ENCODE results near the gene CELSR2. TPM values are rescaled to one million over a fixed set of nuclear protein-coding genes. Genes with fewer than 3 reads are reported as not detected.
A peak's percentile ranks its signal among the peaks of the same experiment; 100 is the strongest.

Gene CELSR2
- total RNA-seq, 1 donor from 2014 or later, result 6.3 TPM

DNA sequence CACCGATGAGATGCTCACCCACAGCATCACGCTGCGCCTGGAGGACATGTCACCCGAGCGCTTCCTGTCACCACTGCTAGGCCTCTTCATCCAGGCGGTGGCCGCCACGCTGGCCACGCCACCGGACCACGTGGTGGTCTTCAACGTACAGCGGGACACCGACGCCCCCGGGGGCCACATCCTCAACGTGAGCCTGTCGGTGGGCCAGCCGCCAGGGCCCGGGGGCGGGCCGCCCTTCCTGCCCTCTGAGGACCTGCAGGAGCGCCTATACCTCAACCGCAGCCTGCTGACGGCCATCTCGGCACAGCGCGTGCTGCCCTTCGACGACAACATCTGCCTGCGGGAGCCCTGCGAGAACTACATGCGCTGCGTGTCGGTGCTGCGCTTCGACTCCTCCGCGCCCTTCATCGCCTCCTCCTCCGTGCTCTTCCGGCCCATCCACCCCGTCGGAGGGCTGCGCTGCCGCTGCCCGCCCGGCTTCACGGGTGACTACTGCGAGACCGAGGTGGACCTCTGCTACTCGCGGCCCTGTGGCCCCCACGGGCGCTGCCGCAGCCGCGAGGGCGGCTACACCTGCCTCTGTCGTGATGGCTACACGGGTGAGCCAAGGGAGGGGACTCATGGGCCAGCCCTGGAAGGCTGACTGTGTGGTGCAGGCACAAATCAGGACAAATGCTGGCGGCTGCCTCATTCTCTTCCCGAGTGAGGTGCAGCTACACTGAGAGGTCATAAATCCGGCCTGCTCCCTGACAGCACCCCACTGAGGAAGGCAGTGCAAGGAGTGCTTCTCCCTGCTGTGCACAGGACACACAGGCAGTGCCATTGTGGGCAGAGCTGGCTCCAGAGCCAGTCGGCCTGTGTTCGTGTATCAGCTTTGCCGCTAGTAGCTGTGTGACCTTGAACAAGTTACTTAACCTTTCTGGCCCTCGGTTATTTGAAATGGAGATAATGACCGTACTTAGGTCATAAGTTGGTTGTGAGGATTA, 9.4 kb downstream of the CELSR2 start:
- ATAC-seq (ENCODE audit: poor library complexity) (no peak), DNase-seq (no peak)
- intact Hi-C loops (cut with DNase I), result no loop called here

DNA sequence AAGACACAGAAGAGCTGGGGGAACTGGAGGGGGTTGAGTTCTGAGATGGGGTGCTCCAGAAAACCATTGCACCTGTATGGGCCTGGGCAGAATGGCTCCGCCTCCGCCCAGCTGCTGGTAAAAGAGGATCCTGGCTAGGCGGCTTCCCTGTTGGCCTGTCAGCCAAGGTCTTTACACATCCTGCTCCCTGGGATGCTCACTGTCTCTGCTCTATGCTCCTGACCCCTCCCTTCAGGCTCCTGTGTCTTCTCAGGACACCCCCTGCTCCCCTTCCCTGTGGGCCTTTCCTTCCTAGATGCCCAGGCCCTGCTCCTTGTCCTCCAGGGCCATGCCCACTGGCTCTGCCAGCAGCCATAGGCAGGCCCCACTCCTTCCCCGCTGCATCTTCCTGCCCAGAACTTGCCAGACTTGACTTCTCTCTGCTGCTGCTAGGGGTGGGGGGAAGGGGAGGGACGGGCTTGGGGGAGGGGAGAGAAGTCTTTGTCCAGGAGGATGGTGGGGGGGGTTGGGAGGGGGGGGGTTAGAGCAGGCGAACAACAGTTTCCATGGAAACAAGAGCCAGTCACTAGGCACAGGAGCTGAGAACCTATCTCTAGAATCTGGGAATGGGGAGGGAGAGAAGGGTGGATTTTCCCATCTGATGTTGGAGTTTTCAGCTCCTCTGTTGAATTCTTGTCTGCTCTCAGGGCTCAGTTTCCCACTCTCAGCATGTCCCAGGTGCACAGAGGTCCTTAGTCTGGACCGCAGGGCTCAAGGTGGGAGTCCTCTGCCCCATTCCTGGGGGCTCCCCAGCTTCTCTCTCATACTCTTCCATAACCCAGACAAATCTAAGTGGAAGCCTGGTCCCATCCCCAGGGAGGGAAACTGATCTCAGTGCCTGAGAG, 10.6 kb downstream of the CELSR2 start:
- no peak for ATAC-seq (ENCODE audit: poor library complexity)
- DNase-seq, result no peak
- intact Hi-C loops (cut with DNase I), result loop anchor here (5.0 kb wide), 1 partner anchor 142 kb away; no protein-coding TSS in a partner anchor

DNA sequence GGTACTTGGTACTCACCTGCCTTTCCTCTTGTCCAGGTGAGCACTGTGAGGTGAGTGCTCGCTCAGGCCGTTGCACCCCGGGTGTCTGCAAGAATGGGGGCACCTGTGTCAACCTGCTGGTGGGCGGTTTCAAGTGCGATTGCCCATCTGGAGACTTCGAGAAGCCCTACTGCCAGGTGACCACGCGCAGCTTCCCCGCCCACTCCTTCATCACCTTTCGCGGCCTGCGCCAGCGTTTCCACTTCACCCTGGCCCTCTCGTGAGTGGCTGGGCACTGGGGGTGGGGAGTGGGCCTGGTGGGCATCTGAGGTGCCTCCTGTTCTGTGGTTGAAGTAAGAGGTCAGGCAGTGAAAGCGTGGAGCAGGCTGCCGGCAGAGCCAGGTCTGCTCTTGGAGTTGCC, 11.7 kb downstream of the CELSR2 start:
- intact Hi-C loops (cut with DNase I), result loop anchor here (5.0 kb wide), 1 partner anchor 141 kb away; no protein-coding TSS in a partner anchor
- no peak for ATAC-seq (ENCODE audit: poor library complexity)
- DNase-seq, result no peak

DNA sequence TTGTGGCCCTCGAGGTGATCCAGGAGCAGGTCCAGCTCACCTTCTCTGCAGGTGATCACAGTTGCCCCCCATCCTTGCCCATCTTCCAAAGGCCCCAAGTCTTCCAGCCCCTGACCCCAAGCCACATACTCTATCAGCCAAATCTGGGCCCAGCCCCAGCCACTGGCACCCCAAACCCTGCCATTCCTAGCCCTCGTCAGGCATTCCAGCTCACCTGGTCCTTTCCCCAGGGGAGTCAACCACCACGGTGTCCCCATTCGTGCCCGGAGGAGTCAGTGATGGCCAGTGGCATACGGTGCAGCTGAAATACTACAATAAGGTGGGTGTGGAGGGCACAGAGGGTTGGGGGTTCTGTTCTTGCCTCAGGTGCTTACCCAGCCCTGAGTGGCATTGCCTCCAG, 12.2 kb downstream of the CELSR2 start:
- ATAC-seq (ENCODE audit: poor library complexity), result no peak
- intact Hi-C loops (cut with DNase I), result loop anchor here (5.0 kb wide), 1 partner anchor 141 kb away; no protein-coding TSS in a partner anchor

DNA sequence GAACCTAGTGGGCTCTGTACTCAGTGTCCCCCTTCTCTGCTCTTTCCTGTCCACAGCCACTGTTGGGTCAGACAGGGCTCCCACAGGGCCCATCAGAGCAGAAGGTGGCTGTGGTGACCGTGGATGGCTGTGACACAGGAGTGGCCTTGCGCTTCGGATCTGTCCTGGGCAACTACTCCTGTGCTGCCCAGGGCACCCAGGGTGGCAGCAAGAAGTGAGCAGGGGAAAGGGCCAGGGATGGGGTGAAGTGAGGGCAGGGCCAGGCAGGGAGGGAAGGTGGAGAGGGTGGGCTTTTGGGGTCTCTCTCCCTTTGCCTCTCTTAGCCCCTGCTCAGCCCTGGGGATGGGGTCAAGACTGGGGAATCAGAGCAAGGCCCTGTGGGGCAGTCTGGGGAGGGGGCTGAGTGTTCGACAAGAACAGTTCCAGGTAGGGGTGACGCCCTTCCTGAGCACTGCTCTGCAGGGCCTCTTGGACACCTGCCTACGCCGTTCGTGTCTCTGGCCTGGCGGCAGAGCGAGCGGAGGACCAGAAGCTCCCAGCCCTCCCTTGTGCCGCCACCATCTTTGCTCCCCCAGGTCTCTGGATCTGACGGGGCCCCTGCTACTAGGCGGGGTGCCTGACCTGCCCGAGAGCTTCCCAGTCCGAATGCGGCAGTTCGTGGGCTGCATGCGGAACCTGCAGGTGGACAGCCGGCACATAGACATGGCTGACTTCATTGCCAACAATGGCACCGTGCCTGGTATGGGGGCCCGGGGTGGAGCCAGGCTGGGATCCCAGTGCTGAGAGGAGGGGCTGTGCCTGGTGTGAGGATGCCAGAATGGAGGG, 13.1 kb downstream of the CELSR2 start:
- DNase-seq (no peak), ATAC-seq (ENCODE audit: poor library complexity) (no peak)
- intact Hi-C loops (cut with DNase I), result loop anchor here (5.0 kb wide), 1 partner anchor 140 kb away; no protein-coding TSS in a partner anchor

More for the DNA sequence above, 12.2 kb downstream of the CELSR2 start:
- no peak for DNase-seq

DNA sequence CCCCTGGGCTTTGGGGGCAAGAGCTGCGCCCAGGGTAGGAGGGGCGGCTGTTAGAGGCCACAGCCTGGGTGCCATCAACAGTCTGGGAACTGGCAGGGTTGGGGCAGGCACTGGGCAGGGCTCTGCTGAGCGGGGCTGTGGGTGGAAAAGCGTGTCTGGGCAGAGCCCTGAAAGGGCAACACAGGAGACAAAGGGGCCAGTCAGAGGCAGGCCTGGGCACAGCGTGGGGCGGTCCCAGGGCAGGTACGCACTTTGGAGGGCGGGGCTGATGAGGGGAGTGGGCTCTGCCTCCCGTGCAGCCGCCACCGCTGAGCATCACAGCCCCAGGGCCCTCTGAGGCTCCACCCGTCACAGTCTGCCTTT, 13.9 kb downstream of the CELSR2 start:
- intact Hi-C loops (cut with DNase I), result loop anchor here (5.0 kb wide), 1 partner anchor 139 kb away; no protein-coding TSS in a partner anchor
- ATAC-seq (ENCODE audit: poor library complexity) (no peak), DNase-seq (no peak)

DNA sequence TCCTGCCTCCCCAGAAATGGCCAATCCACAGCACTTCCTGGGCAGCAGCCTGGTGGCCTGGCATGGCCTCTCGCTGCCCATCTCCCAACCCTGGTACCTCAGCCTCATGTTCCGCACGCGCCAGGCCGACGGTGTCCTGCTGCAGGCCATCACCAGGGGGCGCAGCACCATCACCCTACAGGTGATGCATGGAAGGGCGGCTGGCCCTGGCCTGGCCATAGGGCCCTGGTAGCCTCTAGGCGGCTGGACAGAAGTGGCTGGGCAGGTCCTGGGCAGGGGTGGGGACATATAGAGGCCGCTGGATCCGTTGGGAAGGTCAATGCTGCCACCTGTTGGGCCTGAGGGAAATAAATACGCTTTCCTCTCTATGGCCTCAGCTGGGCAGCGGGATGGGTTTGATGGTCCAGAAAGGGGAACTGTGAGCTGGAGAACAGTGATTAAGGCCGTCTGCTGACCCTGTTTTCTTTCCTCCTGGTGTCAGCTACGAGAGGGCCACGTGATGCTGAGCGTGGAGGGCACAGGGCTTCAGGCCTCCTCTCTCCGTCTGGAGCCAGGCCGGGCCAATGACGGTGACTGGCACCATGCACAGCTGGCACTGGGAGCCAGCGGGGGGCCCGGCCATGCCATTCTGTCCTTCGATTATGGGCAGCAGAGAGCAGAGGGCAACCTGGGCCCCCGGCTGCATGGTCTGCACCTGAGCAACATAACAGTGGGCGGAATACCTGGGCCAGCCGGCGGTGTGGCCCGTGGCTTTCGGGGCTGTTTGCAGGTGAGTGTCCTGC, 14.4 kb downstream of the CELSR2 start:
- peak; percentile 88 for ATAC-seq (ENCODE audit: poor library complexity)
- peak; percentile 90 for DNase-seq
- intact Hi-C loops (cut with DNase I), result loop anchor here (5.0 kb wide), 1 partner anchor 139 kb away; no protein-coding TSS in a partner anchor

DNA sequence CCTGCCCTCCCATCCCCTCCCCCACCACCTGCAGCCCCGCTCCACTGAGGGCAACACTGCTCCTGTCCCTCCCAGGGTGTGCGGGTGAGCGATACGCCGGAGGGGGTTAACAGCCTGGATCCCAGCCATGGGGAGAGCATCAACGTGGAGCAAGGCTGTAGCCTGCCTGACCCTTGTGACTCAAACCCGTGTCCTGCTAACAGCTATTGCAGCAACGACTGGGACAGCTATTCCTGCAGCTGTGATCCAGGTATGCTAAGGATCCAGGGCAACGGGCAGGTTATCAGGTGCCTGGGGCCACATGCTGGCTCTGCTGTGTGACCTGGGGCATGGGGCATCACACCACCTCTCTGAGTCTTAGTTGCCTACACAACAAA, 15.0 kb downstream of the CELSR2 start:
- intact Hi-C loops (cut with DNase I), result loop anchor here (5.0 kb wide), 1 partner anchor 138 kb away; no protein-coding TSS in a partner anchor
- DNase-seq, result no peak
- no peak for ATAC-seq (ENCODE audit: poor library complexity)

DNA sequence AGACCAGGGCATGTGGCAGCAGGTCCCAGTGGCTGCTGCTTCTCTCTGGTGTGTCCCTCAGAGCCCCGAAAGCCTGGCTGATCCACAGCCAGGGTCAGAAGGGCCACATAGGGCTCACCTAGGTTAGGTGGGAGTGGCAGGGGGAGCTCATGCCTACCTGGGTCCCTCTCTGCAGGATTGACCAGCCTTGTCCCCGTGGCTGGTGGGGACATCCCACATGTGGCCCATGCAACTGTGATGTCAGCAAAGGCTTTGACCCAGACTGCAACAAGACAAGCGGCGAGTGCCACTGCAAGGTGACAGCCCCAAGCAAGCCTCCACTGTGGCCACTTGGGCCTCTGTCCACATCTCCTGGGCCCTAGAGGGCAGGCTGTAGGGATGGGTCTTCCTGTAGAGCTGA, 15.7 kb downstream of the CELSR2 start:
- intact Hi-C loops (cut with DNase I), result no loop called here
- DNase-seq (no peak), ATAC-seq (ENCODE audit: poor library complexity) (no peak)

DNA sequence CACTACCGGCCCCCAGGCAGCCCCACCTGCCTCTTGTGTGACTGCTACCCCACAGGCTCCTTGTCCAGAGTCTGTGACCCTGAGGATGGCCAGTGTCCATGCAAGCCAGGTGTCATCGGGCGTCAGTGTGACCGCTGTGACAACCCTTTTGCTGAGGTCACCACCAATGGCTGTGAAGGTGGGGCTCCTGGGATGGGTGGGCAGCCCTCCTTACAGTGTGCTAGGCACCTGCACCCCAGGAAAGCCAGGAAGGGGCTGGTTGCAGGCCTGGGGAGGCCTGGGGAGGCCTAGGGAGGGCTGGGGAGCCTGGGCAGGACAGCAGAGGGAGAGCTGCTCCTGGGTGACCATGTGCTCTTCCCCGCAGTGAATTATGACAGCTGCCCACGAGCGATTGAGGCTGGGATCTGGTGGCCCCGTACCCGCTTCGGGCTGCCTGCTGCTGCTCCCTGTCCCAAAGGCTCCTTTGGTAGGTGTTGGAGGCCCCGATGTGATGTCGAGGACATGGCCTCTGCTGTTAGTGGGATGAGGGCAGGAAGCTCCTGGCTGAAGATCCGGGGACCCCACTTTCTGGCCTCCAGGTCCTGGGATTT, 16.5 kb downstream of the CELSR2 start:
- intact Hi-C loops (cut with DNase I), result no loop called here
- ATAC-seq (ENCODE audit: poor library complexity), result no peak
- no peak for DNase-seq

DNA sequence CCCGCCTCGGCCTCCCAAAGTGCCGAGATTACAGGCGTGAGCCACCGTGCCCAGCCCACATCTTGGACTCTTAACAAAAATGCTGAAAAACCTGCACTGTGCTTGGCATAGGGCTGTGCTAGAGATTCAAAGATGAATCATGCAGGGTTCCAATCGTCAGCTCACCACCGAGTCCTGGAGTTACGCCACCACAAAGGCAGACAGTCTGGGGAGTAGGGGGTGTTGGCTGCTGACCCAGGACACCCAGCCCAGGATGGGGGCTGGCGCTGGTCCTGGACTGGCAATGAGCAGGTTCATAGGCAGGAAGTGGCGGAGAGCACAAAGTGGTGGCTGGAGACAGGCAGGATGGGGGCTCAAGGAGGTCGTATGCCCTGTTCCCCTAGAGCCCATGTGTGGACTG, 17.6 kb downstream of the CELSR2 start:
- no peak for DNase-seq
- no peak for ATAC-seq (ENCODE audit: poor library complexity)
- intact Hi-C loops (cut with DNase I), result no loop called here

DNA sequence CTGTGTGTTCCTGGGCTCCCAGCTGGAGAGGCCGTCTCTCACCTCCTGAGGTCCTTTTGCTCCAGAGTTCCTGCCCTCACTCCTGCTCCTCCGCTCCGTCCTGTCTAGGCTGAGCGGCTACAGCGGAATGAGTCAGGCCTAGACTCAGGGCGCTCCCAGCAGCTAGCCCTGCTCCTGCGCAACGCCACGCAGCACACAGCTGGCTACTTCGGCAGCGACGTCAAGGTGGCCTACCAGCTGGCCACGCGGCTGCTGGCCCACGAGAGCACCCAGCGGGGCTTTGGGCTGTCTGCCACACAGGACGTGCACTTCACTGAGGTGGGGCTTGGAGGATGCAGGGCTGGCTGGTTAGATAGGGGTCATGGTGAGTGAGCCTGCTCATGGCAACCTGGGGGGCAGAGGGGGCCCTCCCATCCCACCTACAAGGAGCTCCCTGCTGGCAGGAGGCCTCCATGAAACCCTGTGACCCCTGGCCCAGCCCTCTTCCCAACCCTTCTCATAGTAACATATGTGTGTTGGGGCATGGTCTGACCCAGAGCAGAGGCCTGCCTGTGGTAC, 18.5 kb downstream of the CELSR2 start:
- DNase-seq, result peak; percentile 22
- intact Hi-C loops (cut with DNase I), result no loop called here
- no peak for ATAC-seq (ENCODE audit: poor library complexity)

DNA sequence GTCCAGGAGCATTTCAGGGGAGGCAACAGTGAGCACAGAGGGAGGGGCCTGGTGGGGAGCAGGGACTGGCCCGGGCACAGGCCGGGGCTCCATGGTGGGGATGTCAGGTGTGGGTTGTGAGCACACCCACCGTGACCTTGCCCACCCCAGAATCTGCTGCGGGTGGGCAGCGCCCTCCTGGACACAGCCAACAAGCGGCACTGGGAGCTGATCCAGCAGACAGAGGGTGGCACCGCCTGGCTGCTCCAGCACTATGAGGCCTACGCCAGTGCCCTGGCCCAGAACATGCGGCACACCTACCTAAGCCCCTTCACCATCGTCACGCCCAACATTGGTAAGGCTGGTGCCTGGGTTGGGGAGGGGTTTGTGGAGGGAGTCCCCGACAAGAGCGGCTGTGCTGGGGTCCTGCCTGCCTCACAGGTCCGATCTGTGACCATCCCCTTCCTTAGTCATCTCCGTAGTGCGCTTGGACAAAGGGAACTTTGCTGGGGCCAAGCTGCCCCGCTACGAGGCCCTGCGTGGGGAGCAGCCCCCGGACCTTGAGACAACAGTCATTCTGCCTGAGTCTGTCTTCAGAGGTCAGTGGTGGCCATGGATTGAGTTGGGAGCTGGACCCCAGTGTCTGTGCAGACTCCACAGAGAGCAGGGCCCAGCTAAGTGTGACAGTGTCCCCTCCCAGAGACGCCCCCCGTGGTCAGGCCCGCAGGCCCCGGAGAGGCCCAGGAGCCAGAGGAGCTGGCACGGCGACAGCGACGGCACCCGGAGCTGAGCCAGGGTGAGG, 19.3 kb downstream of the CELSR2 start:
- ATAC-seq (ENCODE audit: poor library complexity) (no peak), DNase-seq (peak; percentile 20)
- intact Hi-C loops (cut with DNase I), result no loop called here

DNA sequence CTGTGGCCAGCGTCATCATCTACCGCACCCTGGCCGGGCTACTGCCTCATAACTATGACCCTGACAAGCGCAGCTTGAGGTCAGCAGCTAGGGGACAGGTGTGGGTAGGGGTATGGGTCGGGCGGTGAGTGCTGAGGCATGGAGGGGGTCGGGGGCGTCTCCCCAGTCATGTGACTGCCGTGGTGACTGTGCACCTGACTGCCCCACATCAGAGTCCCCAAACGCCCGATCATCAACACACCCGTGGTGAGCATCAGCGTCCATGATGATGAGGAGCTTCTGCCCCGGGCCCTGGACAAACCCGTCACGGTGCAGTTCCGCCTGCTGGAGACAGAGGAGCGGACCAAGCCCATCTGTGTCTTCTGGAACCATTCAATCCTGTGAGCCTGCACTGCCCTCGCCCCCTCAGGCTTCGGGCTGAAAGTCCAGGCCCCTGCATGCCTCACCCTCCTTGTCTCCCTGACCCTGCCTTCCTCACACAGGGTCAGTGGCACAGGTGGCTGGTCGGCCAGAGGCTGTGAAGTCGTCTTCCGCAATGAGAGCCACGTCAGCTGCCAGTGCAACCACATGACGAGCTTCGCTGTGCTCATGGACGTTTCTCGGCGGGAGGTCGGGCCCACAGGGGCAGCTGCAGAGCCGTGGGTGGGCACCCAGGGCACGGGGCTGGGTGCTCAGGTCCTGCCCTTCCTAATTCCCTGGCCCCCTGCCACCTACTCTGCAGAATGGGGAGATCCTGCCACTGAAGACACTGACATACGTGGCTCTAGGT, 20.1 kb downstream of the CELSR2 start:
- ATAC-seq (ENCODE audit: poor library complexity) (no peak), DNase-seq (no peak)
- intact Hi-C loops (cut with DNase I), result no loop called here

DNA sequence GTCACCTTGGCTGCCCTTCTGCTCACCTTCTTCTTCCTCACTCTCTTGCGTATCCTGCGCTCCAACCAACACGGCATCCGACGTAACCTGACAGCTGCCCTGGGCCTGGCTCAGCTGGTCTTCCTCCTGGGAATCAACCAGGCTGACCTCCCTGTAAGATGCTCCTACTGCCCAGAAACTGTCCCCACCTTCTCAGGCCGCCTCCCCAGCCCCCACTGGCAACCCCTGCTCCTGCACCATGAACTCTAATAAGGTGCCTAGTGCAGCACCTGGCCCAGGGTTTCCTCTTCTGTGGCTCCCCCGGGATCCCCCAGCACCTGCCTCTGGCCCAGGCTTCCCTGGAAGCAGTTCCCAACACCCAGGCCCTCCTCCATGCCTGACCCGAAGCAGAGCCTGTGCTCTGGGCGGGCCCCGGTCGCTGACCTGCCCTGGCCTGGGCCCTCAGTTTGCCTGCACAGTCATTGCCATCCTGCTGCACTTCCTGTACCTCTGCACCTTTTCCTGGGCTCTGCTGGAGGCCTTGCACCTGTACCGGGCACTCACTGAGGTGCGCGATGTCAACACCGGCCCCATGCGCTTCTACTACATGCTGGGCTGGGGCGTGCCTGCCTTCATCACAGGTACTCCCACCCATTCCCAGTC, 20.8 kb downstream of the CELSR2 start:
- intact Hi-C loops (cut with DNase I), result loop anchor here (10.0 kb wide), 1 partner anchor 265 kb away; the partner anchor contains the start of gene GPR61
- DNase-seq (peak; percentile 38), ATAC-seq (ENCODE audit: poor library complexity) (no peak)

Measured in Right ventricle myocardium superior (tissue), 1 donor.